Parathyroid adenoma (tissue), 2 donors: Measurements from ENCODE around the gene TUBD1.
A peak's percentile ranks its signal among the peaks of the same experiment; 100 is the strongest.
"Not testable (repeated sequence)": the region's sequence is repeated elsewhere in the genome, so short reads cannot be mapped to it uniquely, and the experiment has no call there.

Source experiments
- H2AFZ ChIP-seq: fragments of 300-600 bp; sonication (generic); one replicate; pipeline ENCODE4 v1.7.0; 2017; ENCODE audit warnings: antibody characterized with exemption, mild to moderate bottlenecking
- H3K27ac ChIP-seq: fragments of 300-600 bp; sonication (generic); one replicate; pipeline ENCODE4 v1.7.0; 2017
- H3K27me3 ChIP-seq: fragments of 300-600 bp; sonication (generic); one replicate; pipeline ENCODE4 v1.7.0; 2017; ENCODE audit warnings: low read length; ENCODE audit not compliant: control insufficient read depth, insufficient read depth
- H3K36me3 ChIP-seq: fragments of 300-600 bp; sonication (generic); one replicate; pipeline ENCODE4 v1.7.0; 2017; ENCODE audit warnings: low read length; ENCODE audit not compliant: control insufficient read depth, insufficient read depth
- H3K4me1 ChIP-seq: fragments of 300-600 bp; sonication (generic); one replicate; pipeline ENCODE4 v1.7.0; 2017; ENCODE audit warnings: control low read depth
- H3K4me2 ChIP-seq: fragments of 300-600 bp; sonication (generic); one replicate; pipeline ENCODE4 v1.7.0; 2017; ENCODE audit warnings: low read length
- H3K4me3 ChIP-seq: fragments of 300-600 bp; sonication (generic); one replicate; pipeline ENCODE4 v1.7.0; 2017; ENCODE audit warnings: low read depth, low read length
- H3K79me2 ChIP-seq: fragments of 300-600 bp; sonication (generic); one replicate; pipeline ENCODE4 v1.7.0; 2017; ENCODE audit warnings: control low read depth
- H3K9ac ChIP-seq: fragments of 300-600 bp; sonication (generic); one replicate; pipeline ENCODE4 v1.7.0; 2017; ENCODE audit warnings: mild to moderate bottlenecking
- H3K9me3 ChIP-seq: fragments of 300-600 bp; sonication (generic); one replicate; pipeline ENCODE4 v1.7.0; 2017; ENCODE audit warnings: low read length; ENCODE audit not compliant: control insufficient read depth
- CTCF ChIP-seq: fragments of 300-600 bp; sonication (generic); IDR thresholded peaks from one replicate; pipeline ENCODE4 v1.7.0; 2017; ENCODE audit warnings: antibody characterized with exemption, mild to moderate bottlenecking
- donor health status: primary hyperparathyroidism.

TUBD1 gene

DNA sequence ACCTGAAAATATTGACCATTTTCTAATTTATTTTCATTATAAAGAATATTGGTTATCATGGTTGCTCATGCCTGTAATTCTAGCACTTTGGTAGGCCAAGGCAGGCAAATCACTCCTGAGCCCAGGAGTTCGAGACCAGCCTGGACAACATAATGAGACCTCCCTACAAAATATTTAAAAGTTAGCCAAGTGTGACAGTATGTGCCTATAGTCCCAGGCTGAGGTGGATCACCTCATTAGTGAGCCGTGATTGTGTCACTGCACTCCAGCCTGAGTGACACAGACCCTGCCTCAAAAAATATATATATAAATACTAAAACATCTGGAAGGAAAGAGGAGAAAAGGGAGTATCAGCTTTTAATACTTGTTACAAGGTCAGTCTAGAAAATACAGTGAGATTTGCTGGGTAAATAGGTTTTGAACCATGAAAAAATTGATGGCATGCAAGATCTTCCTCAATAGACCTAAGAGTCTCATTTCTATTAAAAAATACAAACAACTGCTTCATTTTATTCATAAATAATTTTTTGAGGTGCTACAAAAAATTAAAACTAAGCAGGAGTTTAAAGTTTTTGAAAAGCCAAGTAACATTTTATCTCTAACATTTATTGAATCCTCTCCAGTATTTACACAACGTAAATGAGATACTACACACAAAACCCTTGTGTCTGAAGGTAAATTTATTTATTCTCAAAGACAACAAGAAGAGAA lies 47.7 kb downstream of the TUBD1 start:
- Histone ChIP-seq H2AFZ (no peak overlapping the region), H3K4me1 (peaks cover 11% of the 10 kb centered on the region), H3K4me2 (no peak overlapping the region), H3K79me2 (no peaks in the 10 kb centered on the region), H3K4me3 (peak overlapping the region; percentile 9), H3K36me3 (no peaks in the 10 kb centered on the region), H3K9ac (no peak overlapping the region), H3K27ac (no peak overlapping the region), H3K27me3 (no peaks in the 10 kb centered on the region), H3K9me3 (no peaks in the 10 kb centered on the region)
- TF ChIP-seq CTCF: no peak

DNA sequence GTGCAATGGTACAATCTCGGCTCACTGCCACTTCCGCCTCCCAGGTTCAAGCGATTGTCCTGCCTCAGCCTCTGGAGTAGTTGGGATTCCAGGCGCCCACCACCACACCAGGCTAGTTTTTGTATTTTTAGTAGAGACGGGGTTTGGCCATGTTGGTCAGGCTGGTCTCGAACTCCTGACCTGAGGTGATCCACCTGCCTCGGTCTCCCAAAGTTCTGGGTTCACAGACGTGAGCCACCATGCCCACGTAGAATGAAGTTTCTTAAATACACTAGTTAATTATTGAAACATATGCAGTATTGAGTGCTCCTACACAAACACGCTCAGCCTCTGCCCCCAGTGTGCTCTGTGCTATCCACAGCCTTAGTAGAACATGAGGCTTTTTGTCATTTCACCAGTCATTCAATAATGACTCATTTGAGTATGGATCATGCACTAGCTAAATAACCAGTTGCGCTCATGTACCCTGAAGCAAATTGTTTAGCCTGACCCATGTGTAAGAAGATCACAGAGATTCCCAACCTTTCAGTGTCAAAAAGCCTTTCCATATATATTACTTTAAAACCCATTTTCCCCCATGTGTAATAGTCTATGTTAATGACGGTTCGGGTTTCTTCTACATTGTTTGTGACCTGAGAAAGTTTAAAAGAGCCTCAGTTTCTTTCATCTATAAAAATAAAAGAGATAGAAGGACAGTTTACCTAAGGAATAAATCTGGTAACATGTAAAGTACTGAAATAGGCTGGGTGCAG lies 49.7 kb downstream of the TUBD1 start:
- no peak overlapping the region for H3K4me3 ChIP-seq
- H3K9ac ChIP-seq: no peak overlapping the region
- no peak for TF ChIP-seq CTCF
- peak overlapping the region; percentile 34 for H3K27ac ChIP-seq
- no peaks in the 10 kb centered on the region for H3K79me2 ChIP-seq
- no peaks in the 10 kb centered on the region for H3K27me3 ChIP-seq
- no peak overlapping the region for H3K4me2 ChIP-seq
- H2AFZ ChIP-seq: no peak overlapping the region
- H3K9me3 ChIP-seq: no peaks in the 10 kb centered on the region
- peaks cover 20% of the 10 kb centered on the region for H3K4me1 ChIP-seq
- no peaks in the 10 kb centered on the region for H3K36me3 ChIP-seq

DNA sequence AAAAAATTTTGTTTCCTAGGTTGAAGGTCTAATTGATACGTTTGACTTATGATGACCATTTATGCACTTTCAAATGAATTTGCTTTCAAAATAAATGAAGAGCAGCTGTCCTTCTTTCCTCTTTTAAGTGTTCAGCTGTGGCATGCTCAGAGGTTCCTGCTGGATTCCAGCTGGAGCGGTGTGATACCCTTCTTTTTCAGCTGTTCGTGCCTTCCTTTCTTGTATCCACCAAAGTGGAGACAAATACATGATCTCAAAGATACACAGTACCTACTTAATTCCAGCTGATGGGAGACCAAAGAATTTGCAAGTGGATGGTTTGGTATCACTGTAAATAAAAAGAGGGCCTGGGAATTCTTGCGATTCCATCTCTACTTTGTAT lies 50.9 kb downstream of the TUBD1 start:
- peaks cover 28% of the 10 kb centered on the region for H3K4me1 ChIP-seq
- H3K27me3 ChIP-seq, H3K9me3 ChIP-seq, H2AFZ ChIP-seq, H3K4me3 ChIP-seq, H3K4me2 ChIP-seq, H3K79me2 ChIP-seq, H3K36me3 ChIP-seq, H3K9ac ChIP-seq: not testable (repeated sequence)
- H3K27ac ChIP-seq: peak overlapping the region; percentile 91

DNA sequence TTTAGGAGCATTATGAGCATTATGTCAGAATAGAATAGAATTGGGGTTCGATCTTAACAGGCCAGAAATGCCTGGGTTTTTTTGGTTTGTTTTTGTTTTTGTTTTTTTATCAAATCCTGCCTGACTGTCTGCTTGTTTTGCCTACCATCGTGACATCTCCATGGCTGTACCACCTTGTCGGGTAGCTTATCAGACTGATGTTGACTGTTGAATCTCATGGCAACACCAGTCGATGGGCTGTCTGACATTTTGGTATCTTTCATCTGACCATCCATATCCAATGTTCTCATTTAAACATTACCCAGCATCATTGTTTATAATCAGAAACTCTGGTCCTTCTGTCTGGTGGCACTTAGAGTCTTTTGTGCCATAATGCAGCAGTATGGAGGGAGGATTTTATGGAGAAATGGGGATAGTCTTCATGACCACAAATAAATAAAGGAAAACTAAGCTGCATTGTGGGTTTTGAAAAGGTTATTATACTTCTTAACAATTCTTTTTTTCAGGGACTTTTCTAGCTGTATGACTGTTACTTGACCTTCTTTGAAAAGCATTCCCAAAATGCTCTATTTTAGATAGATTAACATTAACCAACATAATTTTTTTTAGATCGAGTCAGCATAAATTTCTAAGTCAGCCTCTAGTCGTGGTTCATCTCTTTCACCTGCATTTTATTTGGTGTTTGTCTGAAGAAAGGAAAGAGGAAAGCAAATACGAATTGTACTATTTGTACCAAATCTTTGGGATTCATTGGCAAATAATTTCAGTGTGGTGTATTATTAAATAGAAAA lies 51.5 kb downstream of the TUBD1 start:
- not testable (repeated sequence) for H2AFZ ChIP-seq, H3K27me3 ChIP-seq, H3K9me3 ChIP-seq, H3K9ac ChIP-seq, H3K36me3 ChIP-seq, H3K79me2 ChIP-seq
- peak overlapping the region; percentile 85 for H3K4me3 ChIP-seq
- H3K27ac ChIP-seq: peak overlapping the region; percentile 91
- H3K4me1 ChIP-seq: peaks cover 28% of the 10 kb centered on the region
- H3K4me2 ChIP-seq: peak overlapping the region; percentile 9

- peak overlapping the region; percentile 85 for H3K4me3 ChIP-seq
- H3K79me2 ChIP-seq: no peaks in the 10 kb centered on the region
- H3K27ac ChIP-seq: peak overlapping the region; percentile 91
- peaks cover 28% of the 10 kb centered on the region for H3K4me1 ChIP-seq
- H3K9me3 ChIP-seq: no peaks in the 10 kb centered on the region
- no peak overlapping the region for H2AFZ ChIP-seq
- no peaks in the 10 kb centered on the region for H3K36me3 ChIP-seq
- H3K9ac ChIP-seq: no peak overlapping the region
- TF ChIP-seq CTCF: no peak
- peak overlapping the region; percentile 9 for H3K4me2 ChIP-seq
- no peaks in the 10 kb centered on the region for H3K27me3 ChIP-seq
These were observed 52.2 kb downstream of the TUBD1 start for GRCh38 chr17:59840329-59841090.
